ENCODE results near the gene ARFGAP3.

ARFGAP3 gene

GRCh38 chr22:42884616-42885375, 27.7 kb upstream of the ARFGAP3 start:
- no peak for DNase-seq

- no peak for DNase-seq
Measured at GRCh38 chr22:42883970-42884369, 26.9 kb upstream of the ARFGAP3 start.

- DNase-seq = no peak
Measured at GRCh38 chr22:42883121-42883520, 26.0 kb upstream of the ARFGAP3 start.

GRCh38 chr22:42881982-42882656, 25.0 kb upstream of the ARFGAP3 start:
- no peak for DNase-seq

GRCh38 chr22:42881298-42881697, 24.2 kb upstream of the ARFGAP3 start:
- no peak for DNase-seq

GRCh38 chr22:42880815-42881214, 23.7 kb upstream of the ARFGAP3 start:
- no peak for DNase-seq

- DNase-seq = no peak
Measured at GRCh38 chr22:42879371-42880021, 22.4 kb upstream of the ARFGAP3 start.

GRCh38 chr22:42878561-42879305, 21.7 kb upstream of the ARFGAP3 start:
- DNase-seq = no peak

- no peak for DNase-seq
Measured at GRCh38 chr22:42877597-42878340, 20.7 kb upstream of the ARFGAP3 start.

- no peak for DNase-seq
Measured at GRCh38 chr22:42877158-42877557, 20.1 kb upstream of the ARFGAP3 start.

GRCh38 chr22:42876041-42876440, 19.0 kb upstream of the ARFGAP3 start:
- no peak for DNase-seq

GRCh38 chr22:42874010-42874409, 16.9 kb upstream of the ARFGAP3 start:
- no peak for DNase-seq

GRCh38 chr22:42873356-42873755, 16.3 kb upstream of the ARFGAP3 start:
- no peak for DNase-seq

GRCh38 chr22:42872821-42873220, 15.7 kb upstream of the ARFGAP3 start:
- no peak for DNase-seq

GRCh38 chr22:42871146-42872050, 14.3 kb upstream of the ARFGAP3 start:
- no peak for DNase-seq

- no peak for DNase-seq
Measured at GRCh38 chr22:42869888-42870480, 12.9 kb upstream of the ARFGAP3 start.

GRCh38 chr22:42869463-42869862, 12.4 kb upstream of the ARFGAP3 start:
- DNase-seq = no peak

- DNase-seq = no peak
Measured at GRCh38 chr22:42868751-42869251, 11.7 kb upstream of the ARFGAP3 start.

GRCh38 chr22:42866100-42866499, 9.0 kb upstream of the ARFGAP3 start:
- no peak for DNase-seq

GRCh38 chr22:42865536-42865935, 8.5 kb upstream of the ARFGAP3 start:
- DNase-seq = no peak

All from T-helper 2 cell (primary cell).